SK-N-SH (cell line): ENCODE measurements around the gene SLC7A11. TPM values are rescaled to one million over a fixed set of nuclear protein-coding genes. Genes with fewer than 3 reads are reported as not detected.

ENCODE experiments used
- CTCF ChIA-PET: fragments of 300-600, 350-600 bp; formaldehyde crosslinking; extraction: SDS; loops from one replicate; lab custom pipeline; 2021; lab: Yijun Ruan, JAX
- POLR2A ChIA-PET: fragments of 350-600 bp; sonication (Branson Sonifier 250); formaldehyde crosslinking; extraction: SDS; loops from one replicate; lab custom pipeline; 2020; ENCODE audit warnings: antibody characterized with exemption, inconsistent platforms; lab: Yijun Ruan, JAX
- DNase-seq: peaks from one replicate; pipeline ENCODE4 v3.0.0; 2012
- H2AFZ ChIP-seq: fragments of 200-600 bp; sonication (generic); 2 replicates; pipeline ENCODE4 v1.8.1; 2016; ENCODE audit warnings: antibody characterized with exemption, mild to moderate bottlenecking, low read depth
- H3F3A ChIP-seq: fragments of 200-600 bp; sonication (generic); replicated peaks from 2 replicates; pipeline ENCODE3; 2016; ENCODE audit warnings: antibody characterized with exemption, mild to moderate bottlenecking; ENCODE audit not compliant: insufficient read depth
- H3K27ac ChIP-seq, 2 experiments: fragments of 200-500 bp in 1 of 2; fragments of 200-600 bp in 1 of 2; sonication (Bioruptor generic) in 1 of 2; sonication (generic), shearing (Covaris generic) in 1 of 2; 2 replicates each; pipeline versions ENCODE4 v1.5.1 to v1.6.1; 2014 to 2016; ENCODE audit warnings: low read depth in 2 of 2, inconsistent platforms in 1 of 2, low read length in 1 of 2, mild to moderate bottlenecking in 1 of 2, mixed read lengths in 1 of 2
- H3K27me3 ChIP-seq: fragments of 200-600 bp; sonication (generic), shearing (Covaris generic); 2 replicates; pipeline ENCODE4 v1.6.1; 2016; ENCODE audit warnings: mixed run types; ENCODE audit not compliant: insufficient read depth
- H3K36me3 ChIP-seq, 2 experiments: fragments of 200-500 bp in 1 of 2; fragments of 200-600 bp in 1 of 2; sonication (Bioruptor generic) in 1 of 2; sonication (generic) in 1 of 2; replicated peaks in 1 of 2; 2 replicates each; pipeline versions ENCODE3 to v1.5.1; 2014 to 2016; ENCODE audit warnings: low read length in 1 of 2, mild to moderate bottlenecking in 1 of 2; ENCODE audit not compliant: insufficient read depth in 2 of 2, control insufficient read depth in 1 of 2
- H3K4me1 ChIP-seq, 2 experiments: fragments of 200-500 bp in 1 of 2; fragments of 200-600 bp in 1 of 2; sonication (Bioruptor generic) in 1 of 2; sonication (generic), shearing (Covaris generic) in 1 of 2; 2 replicates each; pipeline versions ENCODE4 v1.5.1 to v1.6.1; 2014 to 2016; ENCODE audit warnings: low read depth in 1 of 2, low read length in 1 of 2, mixed run types in 1 of 2; ENCODE audit not compliant: insufficient read depth in 2 of 2, control insufficient read depth in 1 of 2
- H3K4me2 ChIP-seq: fragments of 200-600 bp; sonication (generic), shearing (Covaris generic); 2 replicates; pipeline ENCODE4 v1.6.1; 2017; ENCODE audit warnings: mixed run types
- H3K4me3 ChIP-seq, 2 experiments: fragments of 200-500 bp in 1 of 2; fragments of 200-600 bp in 1 of 2; sonication (Bioruptor generic) in 1 of 2; sonication (generic), shearing (Covaris generic) in 1 of 2; 2 replicates each; pipeline versions ENCODE4 v1.5.1 to v1.8.1; 2014 to 2016; ENCODE audit warnings: low read depth in 2 of 2, inconsistent platforms in 1 of 2, low read length in 1 of 2, mild to moderate bottlenecking in 1 of 2, mixed read lengths in 1 of 2, moderate library complexity in 1 of 2
- H3K79me2 ChIP-seq: fragments of 200-600 bp; sonication (generic); 2 replicates; pipeline ENCODE4 v1.8.1; 2017; ENCODE audit warnings: mild to moderate bottlenecking; ENCODE audit not compliant: insufficient read depth
- H3K9ac ChIP-seq: fragments of 200-600 bp; sonication (generic); 2 replicates; pipeline ENCODE4 v1.6.1; 2017; ENCODE audit warnings: mixed run types
- H3K9me2 ChIP-seq: fragments of 200-600 bp; sonication (generic); 2 replicates; pipeline ENCODE4 v1.6.1; 2017; ENCODE audit warnings: mixed run types
- H3K9me3 ChIP-seq: fragments of 200-600 bp; sonication (generic); 2 replicates; pipeline ENCODE4 v1.6.1; 2017; ENCODE audit warnings: mixed run types, mild to moderate bottlenecking, moderate library complexity
- H4K20me1 ChIP-seq: fragments of 200-600 bp; sonication (generic); 2 replicates; pipeline ENCODE4 v1.6.1; 2017; ENCODE audit warnings: mild to moderate bottlenecking, mixed run types; ENCODE audit not compliant: insufficient read depth
- CHD2 ChIP-seq: fragments of 150-350 bp; IDR thresholded peaks from 2 replicates; pipeline ENCODE4 v1.6.1; 2018; ENCODE audit warnings: low read length; ENCODE audit not compliant: partially characterized antibody
- ELF1 ChIP-seq: IDR thresholded peaks from 2 replicates; pipeline ENCODE4 v1.4.0; 2012
- EZH2phosphoT487 ChIP-seq: fragments of 200-600 bp; sonication (generic); IDR thresholded peaks from 2 replicates; pipeline ENCODE4 v1.6.1; 2017; ENCODE audit warnings: low read depth, mixed run types, mild to moderate bottlenecking, antibody characterized with exemption, moderate library complexity, borderline replicate concordance
- GABPA ChIP-seq: IDR thresholded peaks from 2 replicates; pipeline ENCODE4 v1.4.0; 2012; ENCODE audit warnings: low read depth, mild to moderate bottlenecking
- GATA2 ChIP-seq: sonication (generic); formaldehyde crosslinking; IDR thresholded peaks from 2 replicates; pipeline ENCODE4 v1.5.0; 2020; ENCODE audit warnings: mild to moderate bottlenecking, missing genetic modification reagents
- JUND ChIP-seq: IDR thresholded peaks from 2 replicates; pipeline ENCODE4 v1.4.0; 2012
- MAX ChIP-seq: IDR thresholded peaks from 2 replicates; pipeline ENCODE4 v1.4.0; 2012; ENCODE audit warnings: low read depth
- MXI1 ChIP-seq: IDR thresholded peaks from 2 replicates; pipeline ENCODE4 v1.6.1; 2012; ENCODE audit warnings: mild to moderate bottlenecking, low read depth, low read length, improper control_type of control experiment
- NFIC ChIP-seq: IDR thresholded peaks from 2 replicates; pipeline ENCODE4 v1.4.0; 2012; ENCODE audit warnings: borderline replicate concordance
- REST ChIP-seq: IDR thresholded peaks from 2 replicates; pipeline ENCODE4 v1.6.1; 2012; ENCODE audit warnings: mild to moderate bottlenecking, low read depth, low read length, moderate library complexity
- WGBS: methylation state at CpG from one replicate; pipeline ENCODE4 v1.1.6; 2017; ENCODE audit warnings: low lambda C conversion rate; 5-methylcytosine and 5-hydroxymethylcytosine counted together
- polyA plus RNA-seq, 3 experiments: library from polyadenylated mRNA; depleted of rRNA; stranded (reverse); fragments of >200 nt; gene quantifications; 2 replicates each; pipeline ENCODE4 v1.2.3, GENCODE V29; 2012

The SLC7A11 gene
- polyA plus RNA-seq, 1 of the 3 experiments (the other 2 are of a cell fraction), result 3.1 TPM

- TF ChIP-seq REST (no peak), ELF1 (no peak), JUND (no peak)
Measured at GRCh38 chr4:138222046-138222445, 20.1 kb downstream of the SLC7A11 start (continued).

- Histone ChIP-seq H3K4me2 (no peak overlapping the region), H3K27me3 (no peaks in the 10 kb centered on the region), H3K9ac (no peak overlapping the region), H3K4me3 (no peak overlapping the region), H3K9me3 (no peaks in the 10 kb centered on the region), H2AFZ (no peak overlapping the region), H3K79me2 (no peaks in the 10 kb centered on the region; the same call in 1 of the 2 replicates), H4K20me1 (no peaks in the 10 kb centered on the region; the same call in 1 of the 2 replicates), H3K27ac (no peak overlapping the region), H3K9me2 (no peaks in the 10 kb centered on the region), H3K4me1 (peaks cover 0 to 16% of the 10 kb centered on the region in 2 experiments; a peak in 2 of 4 replicates), H3F3A (no peaks in the 10 kb centered on the region), H3K36me3 (peaks cover 2 to 19% of the 10 kb centered on the region in 2 experiments)
- 77% methylated on average over 5 of the region's 5 CpGs for WGBS
- ChIA-PET POLR2A (no interaction called here), CTCF (no interaction called here)
- no peak for TF ChIP-seq JUND
- TF ChIP-seq NFIC, result no peak
- no peak for TF ChIP-seq CHD2
- no peak for TF ChIP-seq GABPA
- TF ChIP-seq GATA2 (CRISPR knock-in tag), result no peak
- no peak for TF ChIP-seq REST
- TF ChIP-seq EZH2phosphoT487, result no peak
- TF ChIP-seq MAX, result no peak
- TF ChIP-seq MXI1, result no peak
- DNase-seq, result no peak
Measured at GRCh38 chr4:138218976-138219375, 23.2 kb downstream of the SLC7A11 start.
